H9 (cell line): Measurements from ENCODE around the gene SLCO3A1. TPM values are rescaled to one million over a fixed set of nuclear protein-coding genes. Genes with fewer than 3 reads are reported as not detected.
"Not testable (repeated sequence)": the region's sequence is repeated elsewhere in the genome, so short reads cannot be mapped to it uniquely, and the experiment has no call there.

Experiments
- DNase-seq: peaks from one replicate; pipeline ENCODE4 v3.0.0-alpha.2; 2017
- H2AFZ ChIP-seq: one replicate; pipeline ENCODE4 v1.6.1; 2013; ENCODE audit warnings: mild to moderate bottlenecking, low read length, control low read depth, moderate library complexity
- H2AK5ac ChIP-seq: 2 replicates; pipeline ENCODE4 v1.6.1; 2013; ENCODE audit warnings: low read length, control low read depth, mixed read lengths; ENCODE audit not compliant: insufficient read length
- H2BK120ac ChIP-seq: one replicate; pipeline ENCODE4 v1.6.1; 2013; ENCODE audit warnings: low read depth, mild to moderate bottlenecking, low read length, control low read depth, inconsistent platforms; ENCODE audit not compliant: poor library complexity, severe bottlenecking
- H2BK12ac ChIP-seq: 2 replicates; pipeline ENCODE4 v1.6.1; 2013; ENCODE audit warnings: low read length, control low read depth, mixed read lengths, low read depth; ENCODE audit not compliant: insufficient read length
- H2BK15ac ChIP-seq: 2 replicates; pipeline ENCODE4 v1.6.1; 2013; ENCODE audit warnings: low read depth, low read length, control low read depth
- H2BK20ac ChIP-seq: one replicate; pipeline ENCODE4 v1.6.1; 2013; ENCODE audit warnings: low read depth, mild to moderate bottlenecking, low read length, control low read depth, inconsistent platforms; ENCODE audit not compliant: poor library complexity, severe bottlenecking
- H2BK5ac ChIP-seq: 2 replicates; pipeline ENCODE4 v1.6.1; 2013; ENCODE audit warnings: low read length, control low read depth, mixed read lengths; ENCODE audit not compliant: insufficient read length
- H3K14ac ChIP-seq: 2 replicates; pipeline ENCODE4 v1.6.1; 2013; ENCODE audit warnings: low read length, control low read depth; ENCODE audit not compliant: insufficient read depth
- H3K18ac ChIP-seq: 2 replicates; pipeline ENCODE4 v1.6.1; 2013; ENCODE audit warnings: low read depth, mild to moderate bottlenecking, mixed read lengths, low read length, control low read depth; ENCODE audit not compliant: insufficient read length
- H3K23ac ChIP-seq: 2 replicates; pipeline ENCODE4 v1.6.1; 2013; ENCODE audit warnings: low read length, control low read depth, mixed read lengths, low read depth; ENCODE audit not compliant: insufficient read length
- H3K23me2 ChIP-seq: 2 replicates; pipeline ENCODE4 v1.6.1; 2013; ENCODE audit warnings: low read depth, mild to moderate bottlenecking, mixed read lengths, low read length, control low read depth; ENCODE audit not compliant: insufficient read length, poor library complexity, severe bottlenecking
- H3K27ac ChIP-seq: 2 replicates; pipeline ENCODE4 v1.5.1; 2013; ENCODE audit warnings: low read length, control low read depth, mixed read lengths, low read depth; ENCODE audit not compliant: insufficient read length
- H3K27me3 ChIP-seq: 2 replicates; pipeline ENCODE4 v1.6.1; 2013; ENCODE audit warnings: low read length, control low read depth, inconsistent platforms; ENCODE audit not compliant: insufficient read depth
- H3K4ac ChIP-seq: 2 replicates; pipeline ENCODE4 v1.6.1; 2013; ENCODE audit warnings: low read depth, mild to moderate bottlenecking, control low read depth, inconsistent platforms, low read length, moderate library complexity
- H3K4me1 ChIP-seq: 2 replicates; pipeline ENCODE4 v1.6.1; 2013; ENCODE audit warnings: low read length, control low read depth, inconsistent platforms; ENCODE audit not compliant: insufficient read depth
- H3K4me2 ChIP-seq: 2 replicates; pipeline ENCODE4 v1.6.1; 2013; ENCODE audit warnings: low read length, control low read depth, mixed read lengths; ENCODE audit not compliant: insufficient read length, insufficient read depth
- H3K56ac ChIP-seq: 2 replicates; pipeline ENCODE4 v1.6.1; 2013; ENCODE audit warnings: low read depth, mild to moderate bottlenecking, mixed read lengths, low read length, control low read depth; ENCODE audit not compliant: insufficient read length
- H3K79me1 ChIP-seq: 2 replicates; pipeline ENCODE4 v1.6.1; 2013; ENCODE audit warnings: low read depth, mild to moderate bottlenecking, moderate library complexity, low read length, control low read depth, inconsistent platforms; ENCODE audit not compliant: insufficient read depth, poor library complexity, severe bottlenecking
- H3K79me2 ChIP-seq: 2 replicates; pipeline ENCODE4 v1.6.1; 2013; ENCODE audit warnings: low read length, control low read depth, inconsistent platforms; ENCODE audit not compliant: insufficient read depth
- H3K9ac ChIP-seq: 2 replicates; pipeline ENCODE4 v1.6.1; 2013; ENCODE audit warnings: low read length, control low read depth, mixed read lengths; ENCODE audit not compliant: insufficient read length; ENCODE audit errors: extremely low read depth
- H3K9me3 ChIP-seq: one replicate; pipeline ENCODE4 v1.6.1; 2013; ENCODE audit warnings: low read depth, low read length, inconsistent platforms; ENCODE audit not compliant: control insufficient read depth
- H3T11ph ChIP-seq: one replicate; pipeline ENCODE4 v1.6.1; 2013; ENCODE audit warnings: mild to moderate bottlenecking, low read length, control low read depth, inconsistent platforms
- H4K20me1 ChIP-seq: one replicate; pipeline ENCODE4 v1.6.1; 2013; ENCODE audit not compliant: control insufficient read depth, insufficient read length, insufficient read depth
- H4K5ac ChIP-seq: 2 replicates; pipeline ENCODE4 v1.6.1; 2013; ENCODE audit warnings: low read depth, mild to moderate bottlenecking, mixed read lengths, low read length, control low read depth; ENCODE audit not compliant: insufficient read length
- H4K8ac ChIP-seq: replicated peaks from 2 replicates; pipeline ENCODE4 v1.6.1; 2013; ENCODE audit warnings: low read length, control low read depth, mixed read lengths, low read depth; ENCODE audit not compliant: insufficient read length
- H4K91ac ChIP-seq: 2 replicates; pipeline ENCODE4 v1.6.1; 2013; ENCODE audit warnings: low read depth, mild to moderate bottlenecking, moderate library complexity, mixed read lengths, low read length, control low read depth; ENCODE audit not compliant: insufficient read length
- H3K27ac Mint-ChIP-seq, 3 experiments: 2 replicates in 2 of 3; 3 replicates in 1 of 3; pipeline ENCODE4 v1.8.0; 2020 to 2021; ENCODE audit warnings: mixed read lengths in 3 of 3, mild to moderate bottlenecking in 1 of 3, moderate library complexity in 1 of 3
- H3K27me3 Mint-ChIP-seq: 2 replicates; pipeline ENCODE4 v1.8.0; 2021; ENCODE audit warnings: low read depth, mild to moderate bottlenecking, moderate library complexity, mixed read lengths
- H3K36me3 Mint-ChIP-seq, 3 experiments: 2 replicates in 2 of 3; 3 replicates in 1 of 3; pipeline ENCODE4 v1.8.0; 2020 to 2021; ENCODE audit warnings: low read depth in 3 of 3, mixed read lengths in 3 of 3; ENCODE audit not compliant: insufficient read depth in 1 of 3
- H3K4me1 Mint-ChIP-seq, 2 experiments: 2 replicates each; pipeline ENCODE4 v1.8.0; 2020; ENCODE audit warnings: mixed read lengths in 2 of 2
- H3K4me3 Mint-ChIP-seq, 2 experiments: 2 replicates in 1 of 2; 3 replicates in 1 of 2; pipeline ENCODE4 v1.8.0; 2020 to 2021; ENCODE audit warnings: mild to moderate bottlenecking in 2 of 2, mixed read lengths in 2 of 2, moderate library complexity in 1 of 2
- H3K9me3 Mint-ChIP-seq, 2 experiments: 2 replicates in 1 of 2; 3 replicates in 1 of 2; pipeline ENCODE4 v1.8.0; 2020; ENCODE audit warnings: mild to moderate bottlenecking in 2 of 2, mixed read lengths in 2 of 2, moderate library complexity in 1 of 2
- CTCF ChIP-seq: fragments of 200-600 bp; sonication (generic); conservative IDR thresholded peaks from 3 replicates; pipeline ENCODE4 v1.8.0; 2021; ENCODE audit warnings: antibody characterized with exemption, mild to moderate bottlenecking
- WGBS: extraction: QIAGEN DNeasy Blood & Tissue Kit; methylation state at CpG from one replicate; pipeline ENCODE4 v1.1.7; 2013; ENCODE audit warnings: missing lambda C conversion rate, low lambda C conversion rate, mixed read lengths; ENCODE audit not compliant: insufficient read length; ENCODE audit errors: extremely low coverage; 5-methylcytosine and 5-hydroxymethylcytosine counted together
- total RNA-seq: library from RNA; stranded (reverse); gene quantifications from 2 replicates; pipeline ENCODE4 v1.2.1, GENCODE V29; 2021

The SLCO3A1 gene
- total RNA-seq, 1 experiment from 2014 or later = 9.4 TPM

- no CpG with 5 or more reads among the region's 15 CpGs for WGBS
- H2BK20ac ChIP-seq = no peak overlapping the region
- no peak overlapping the region for H3K4ac ChIP-seq
- no peaks in the 10 kb centered on the region; a peak in 1 of 7 replicates for H3K36me3 Mint-ChIP-seq
- H4K91ac ChIP-seq = no peak overlapping the region
- H3K79me2 ChIP-seq = no peaks in the 10 kb centered on the region
- H3K23ac ChIP-seq = no peak overlapping the region
- no peak overlapping the region for H3K56ac ChIP-seq
- no peak overlapping the region for H2BK120ac ChIP-seq
- H2AK5ac ChIP-seq = no peak overlapping the region
- TF ChIP-seq CTCF = no peak
- no peak overlapping the region for H3K18ac ChIP-seq
- H3K27ac Mint-ChIP-seq = no peak overlapping the region
- H4K20me1 ChIP-seq = no peaks in the 10 kb centered on the region
- H3K4me1 ChIP-seq = no peaks in the 10 kb centered on the region
- no peaks in the 10 kb centered on the region for H3K9me3 Mint-ChIP-seq
- no peak overlapping the region for H3K9ac ChIP-seq
- no peak overlapping the region for H3K27ac ChIP-seq
- H3K14ac ChIP-seq = no peak overlapping the region
- H4K8ac ChIP-seq = no peak overlapping the region
- H3K27me3 Mint-ChIP-seq = no peaks in the 10 kb centered on the region
- H3K4me2 ChIP-seq = no peak overlapping the region
- no peaks in the 10 kb centered on the region for H3K23me2 ChIP-seq
- H4K5ac ChIP-seq = no peak overlapping the region
- H3K79me1 ChIP-seq = no peaks in the 10 kb centered on the region
- no peak overlapping the region for H2BK15ac ChIP-seq
- H2BK5ac ChIP-seq = no peak overlapping the region
- H3K9me3 ChIP-seq = no peaks in the 10 kb centered on the region
- H2AFZ ChIP-seq = no peak overlapping the region
- no peak overlapping the region for H3K4me3 Mint-ChIP-seq
- no peak for DNase-seq
- H3K27me3 ChIP-seq = no peaks in the 10 kb centered on the region
- H2BK12ac ChIP-seq = no peak overlapping the region
- H3T11ph ChIP-seq = no peak overlapping the region
- H3K4me1 Mint-ChIP-seq = no peaks in the 10 kb centered on the region; a peak in 2 of 4 replicates
Observed at GRCh38 chr15:92059036-92059970, 205.8 kb downstream of the SLCO3A1 start.

GRCh38 chr15:92059971-92060311, 206.4 kb downstream of the SLCO3A1 start:
- H3K4ac ChIP-seq, H4K8ac ChIP-seq, H4K91ac ChIP-seq, H3K79me2 ChIP-seq, H3K18ac ChIP-seq, H3K27me3 ChIP-seq, H2BK15ac ChIP-seq, H4K20me1 ChIP-seq, H3K23ac ChIP-seq, H2BK20ac ChIP-seq, H4K5ac ChIP-seq, H3K27ac ChIP-seq, H2BK120ac ChIP-seq, DNase-seq, H3K9me3 Mint-ChIP-seq, H2AK5ac ChIP-seq, H3K4me1 ChIP-seq, H3K9ac ChIP-seq, H2BK12ac ChIP-seq, H2BK5ac ChIP-seq, H3K27me3 Mint-ChIP-seq, H3K9me3 ChIP-seq, H3K27ac Mint-ChIP-seq, H3K4me3 Mint-ChIP-seq, H3K23me2 ChIP-seq, H3K4me1 Mint-ChIP-seq, H3K56ac ChIP-seq, H3K36me3 Mint-ChIP-seq, H3T11ph ChIP-seq, H3K14ac ChIP-seq, H3K79me1 ChIP-seq, H3K4me2 ChIP-seq, H2AFZ ChIP-seq: not testable (repeated sequence)
- WGBS = no CpG with 5 or more reads among the region's 3 CpGs
